ENCODE data around the gene BRD2.

The BRD2 gene

GRCh38 chr6:33010356-33010755 is 42.0 kb downstream of the BRD2 start:
- no peak for DNase-seq (ENCODE audit: low spot score)
- TF ChIP-seq CTCF (IDR thresholded peaks at IDR 0.05; ENCODE audit: borderline replicate concordance, control extremely low read depth, extremely low read depth, insufficient read depth, missing control alignments) = no peak
- in situ Hi-C loops (cut with MboI; ENCODE audit: low sequenced_read_pairs, unreplicated experiment) = loop anchor here (5.0 to 25.0 kb wide), 2 partner anchors 72 to 227 kb away; no protein-coding TSS in a partner anchor

- no peak for TF ChIP-seq CTCF (IDR thresholded peaks at IDR 0.05; ENCODE audit: borderline replicate concordance, control extremely low read depth, extremely low read depth, insufficient read depth, missing control alignments)
- in situ Hi-C loops (cut with MboI; ENCODE audit: low sequenced_read_pairs, unreplicated experiment) = loop anchor here (5.0 to 25.0 kb wide), 2 partner anchors 69 to 224 kb away; no protein-coding TSS in a partner anchor
- DNase-seq (ENCODE audit: low spot score) = no peak
Measured at GRCh38 chr6:33013608-33014007, 45.2 kb downstream of the BRD2 start.

DNA sequence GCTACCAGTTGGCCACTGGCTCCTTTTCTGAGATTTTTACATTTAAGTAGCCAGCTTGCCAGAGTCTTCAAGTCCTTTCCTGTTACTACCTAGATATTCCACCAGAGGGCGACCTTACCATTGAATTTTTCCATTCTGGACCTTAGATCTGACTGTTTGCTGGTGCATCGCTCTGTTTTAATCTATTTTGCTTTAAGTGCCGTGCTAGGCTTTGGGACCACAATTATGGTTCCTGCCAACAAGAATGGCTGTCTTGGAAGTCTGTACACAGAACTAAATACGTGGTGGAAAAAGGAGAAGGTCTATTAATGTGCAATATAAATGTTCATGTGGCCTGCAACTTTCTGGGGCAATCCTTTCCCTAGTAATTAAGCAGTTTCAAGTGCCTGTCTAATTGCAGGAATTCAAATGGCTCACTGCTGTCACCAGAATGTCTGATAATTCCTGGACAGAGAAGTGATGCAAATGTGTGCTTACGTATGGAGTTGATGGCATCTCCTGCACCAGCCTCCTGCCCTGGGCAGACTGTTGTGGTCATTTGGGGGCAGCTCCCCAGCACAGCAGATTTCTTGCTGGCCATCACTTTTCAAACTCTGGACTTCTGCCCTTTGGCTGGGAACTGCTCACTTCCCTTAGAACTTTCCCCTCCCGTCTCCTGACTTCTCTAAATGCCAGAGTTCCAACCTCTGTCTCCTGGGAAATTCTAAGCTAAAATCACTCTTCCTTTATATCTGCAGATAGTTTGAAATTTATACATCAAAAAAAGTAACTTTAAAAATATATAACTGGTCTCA is 46.6 kb downstream of the BRD2 start:
- peak; percentile 78 for DNase-seq (ENCODE audit: low spot score)
- TF ChIP-seq CTCF (IDR thresholded peaks at IDR 0.05; ENCODE audit: borderline replicate concordance, control extremely low read depth, extremely low read depth, insufficient read depth, missing control alignments) = peak; percentile 76
- in situ Hi-C loops (cut with MboI; ENCODE audit: low sequenced_read_pairs, unreplicated experiment) = loop anchor here (5.0 to 25.0 kb wide), 2 partner anchors 67 to 222 kb away; no protein-coding TSS in a partner anchor

- no peak for DNase-seq (ENCODE audit: low spot score)
- in situ Hi-C loops (cut with MboI; ENCODE audit: low sequenced_read_pairs, unreplicated experiment) = loop anchor here (25.0 kb wide), 1 partner anchor 222 kb away; no protein-coding TSS in a partner anchor
- no peak for TF ChIP-seq CTCF (IDR thresholded peaks at IDR 0.05; ENCODE audit: borderline replicate concordance, control extremely low read depth, extremely low read depth, insufficient read depth, missing control alignments)
Measured at GRCh38 chr6:33015798-33016197, 47.4 kb downstream of the BRD2 start.

- in situ Hi-C loops (cut with MboI; ENCODE audit: low sequenced_read_pairs, unreplicated experiment) = loop anchor here (25.0 kb wide), 1 partner anchor 220 kb away; no protein-coding TSS in a partner anchor
- TF ChIP-seq CTCF (IDR thresholded peaks at IDR 0.05; ENCODE audit: borderline replicate concordance, control extremely low read depth, extremely low read depth, insufficient read depth, missing control alignments) = no peak
Measured at GRCh38 chr6:33017018-33017417, 48.6 kb downstream of the BRD2 start.

GRCh38 chr6:33017694-33018353 is 49.4 kb downstream of the BRD2 start:
- in situ Hi-C loops (cut with MboI; ENCODE audit: low sequenced_read_pairs, unreplicated experiment) = loop anchor here (25.0 kb wide), 1 partner anchor 219 kb away; no protein-coding TSS in a partner anchor
- no peak for TF ChIP-seq CTCF (IDR thresholded peaks at IDR 0.05; ENCODE audit: borderline replicate concordance, control extremely low read depth, extremely low read depth, insufficient read depth, missing control alignments)
- DNase-seq (ENCODE audit: low spot score) = no peak

More at GRCh38 chr6:33017018-33017417, 48.6 kb downstream of the BRD2 start:
- DNase-seq (ENCODE audit: low spot score) = no peak
